HG03571 (cell line): Measurements from ENCODE around the gene SAP30L.

Experiments
- ATAC-seq: cut with Tn5 transposase; IDR thresholded peaks from one replicate; pipeline ENCODE4 v1.9.1; 2021; ENCODE audit not compliant: unreplicated experiment

Gene SAP30L

GRCh38 chr5:154445422-154446194 is at the start of gene SAP30L:
SAP30L (plus strand) TSS chr5:154445997; CDS start chr5:154446605, 608 bp downstream.
- ATAC-seq: peak; percentile 89

- ATAC-seq: no peak
These were observed 49.7 kb upstream of the SAP30L start for GRCh38 chr5:154396128-154396527.

- no peak for ATAC-seq
These were observed 48.0 kb upstream of the SAP30L start for GRCh38 chr5:154397652-154398406.

GRCh38 chr5:154400678-154401077 is 45.1 kb upstream of the SAP30L start:
- ATAC-seq: no peak

GRCh38 chr5:154401355-154401754 is 44.4 kb upstream of the SAP30L start:
- ATAC-seq: no peak

- no peak for ATAC-seq
These were observed 43.9 kb upstream of the SAP30L start for GRCh38 chr5:154401931-154402330.

- no peak for ATAC-seq
These were observed 43.2 kb upstream of the SAP30L start for GRCh38 chr5:154402611-154403010.

- ATAC-seq: no peak
These were observed 42.6 kb upstream of the SAP30L start for GRCh38 chr5:154403234-154403633.

GRCh38 chr5:154403776-154404387 is 41.9 kb upstream of the SAP30L start:
- ATAC-seq: no peak

- ATAC-seq: peak; percentile 96
These were observed 40.6 kb upstream of the SAP30L start for GRCh38 chr5:154405078-154405792.

GRCh38 chr5:154406231-154406630 is 39.6 kb upstream of the SAP30L start:
- no peak for ATAC-seq

GRCh38 chr5:154406826-154407225 is 39.0 kb upstream of the SAP30L start:
- ATAC-seq: no peak

GRCh38 chr5:154408811-154409210 is 37.0 kb upstream of the SAP30L start:
- no peak for ATAC-seq

- no peak for ATAC-seq
These were observed 36.5 kb upstream of the SAP30L start for GRCh38 chr5:154409230-154409840.

- no peak for ATAC-seq
These were observed 35.8 kb upstream of the SAP30L start for GRCh38 chr5:154410008-154410407.

- ATAC-seq: no peak
These were observed 35.0 kb upstream of the SAP30L start for GRCh38 chr5:154410786-154411185.

GRCh38 chr5:154411338-154411737 is 34.5 kb upstream of the SAP30L start:
- ATAC-seq: no peak

GRCh38 chr5:154412316-154412715 is 33.5 kb upstream of the SAP30L start:
- no peak for ATAC-seq

- no peak for ATAC-seq
These were observed 32.9 kb upstream of the SAP30L start for GRCh38 chr5:154412925-154413324.

GRCh38 chr5:154415114-154415513 is 30.7 kb upstream of the SAP30L start:
- no peak for ATAC-seq

- no peak for ATAC-seq
These were observed 27.4 kb upstream of the SAP30L start for GRCh38 chr5:154418344-154418820.
